Upper lobe of left lung (tissue), 4 donors: ENCODE data around the gene IGFLR1.

ENCODE experiments used
- CTCF ChIP-seq, 6 experiments: fragments of 450-650 bp in 4 of 6; fragments of 200-600 bp in 2 of 6; sonication (generic) in 2 of 6; IDR thresholded peaks; one replicate each; pipeline ENCODE4 v1.5.1; 2016 to 2019; ENCODE audit warnings: antibody characterized with exemption in 6 of 6
- POLR2A ChIP-seq, 4 donors: fragments of 450-650 bp; IDR thresholded peaks; one replicate each; pipeline ENCODE4 v1.5.1; 2016 to 2017; ENCODE audit warnings: antibody characterized with exemption in 4 of 4, mild to moderate bottlenecking in 2 of 4

- no peak for TF ChIP-seq CTCF (IDR thresholded peaks at IDR 0.05)
- TF ChIP-seq POLR2A (IDR thresholded peaks at IDR 0.05) = no peak
Observed at GRCh38 chr19:35713904-35714495, 28.3 kb downstream of the IGFLR1 start.
